Brain microvascular endothelial cell (primary cell): ENCODE results near the gene C17orf58.

ENCODE experiments used
- DNase-seq: peaks from one replicate; pipeline ENCODE4 v3.0.0-alpha.2; 2020
- H3K27ac ChIP-seq: fragments of 250-450 bp; sonication (Bioruptor Pico); 2 replicates; pipeline ENCODE4 v1.5.1; 2020; ENCODE audit warnings: mild to moderate bottlenecking, moderate library complexity
- H3K27me3 ChIP-seq: fragments of 250-450 bp; sonication (Bioruptor Pico); replicated peaks from 2 replicates; pipeline ENCODE4 v1.5.1; 2020; ENCODE audit warnings: mild to moderate bottlenecking
- H3K36me3 ChIP-seq: fragments of 250-450 bp; sonication (Bioruptor Pico); replicated peaks from 2 replicates; pipeline ENCODE4 v1.5.1; 2020; ENCODE audit warnings: mild to moderate bottlenecking
- H3K4me3 ChIP-seq: 2 replicates; pipeline ENCODE4 v1.5.1; 2011; ENCODE audit warnings: low read depth, mild to moderate bottlenecking, control low read depth, low read length, moderate library complexity
- CTCF ChIP-seq: IDR thresholded peaks from 2 replicates; pipeline ENCODE4 v1.5.1; 2011; ENCODE audit warnings: low read depth, mild to moderate bottlenecking, moderate library complexity, low read length, control low read depth, inconsistent platforms; ENCODE audit errors: missing control alignments
- in situ Hi-C: cut with HindIII; loops from 2 replicates; pipeline ENCODE4 v1.10.0; 2017; ENCODE audit warnings: low sequenced_read_pairs, low pct_ligation_motif_present

Gene C17orf58

GRCh38 chr17:68011199-68011665 is 15.0 kb upstream of the C17orf58 start:
- Histone ChIP-seq H3K4me3 (no peak overlapping the region), H3K27me3 (no peaks in the 10 kb centered on the region), H3K27ac (no peak overlapping the region), H3K36me3 (no peaks in the 10 kb centered on the region)
- in situ Hi-C loops: no loop called here
- peak; percentile 80 for TF ChIP-seq CTCF
- no peak for DNase-seq

- DNase-seq: no peak
- Histone ChIP-seq H3K36me3 (no peaks in the 10 kb centered on the region), H3K27ac (no peak overlapping the region), H3K27me3 (no peaks in the 10 kb centered on the region), H3K4me3 (no peak overlapping the region)
- TF ChIP-seq CTCF: no peak
- in situ Hi-C loops: no loop called here
Observed at GRCh38 chr17:68006797-68007196, 10.5 kb upstream of the C17orf58 start.

GRCh38 chr17:68004201-68004600 is 7.9 kb upstream of the C17orf58 start:
- Histone ChIP-seq H3K27me3 (no peaks in the 10 kb centered on the region), H3K4me3 (no peak overlapping the region), H3K36me3 (no peaks in the 10 kb centered on the region), H3K27ac (no peak overlapping the region)
- in situ Hi-C loops: no loop called here
- no peak for DNase-seq
- no peak for TF ChIP-seq CTCF

- in situ Hi-C loops: no loop called here
- H3K4me3 ChIP-seq: no peak overlapping the region
- H3K27me3 ChIP-seq: no peaks in the 10 kb centered on the region
- no peak overlapping the region for H3K27ac ChIP-seq
- no peak for DNase-seq
- TF ChIP-seq CTCF: no peak
- H3K36me3 ChIP-seq: no peaks in the 10 kb centered on the region
Observed at GRCh38 chr17:67999291-67999911, 3.1 kb upstream of the C17orf58 start.

GRCh38 chr17:67998466-67998865 is 2.2 kb upstream of the C17orf58 start:
- in situ Hi-C loops: no loop called here
- Histone ChIP-seq H3K27me3 (no peaks in the 10 kb centered on the region), H3K36me3 (no peaks in the 10 kb centered on the region), H3K4me3 (no peak overlapping the region), H3K27ac (no peak overlapping the region)
- DNase-seq: no peak
- no peak for TF ChIP-seq CTCF
